Kidney (tissue), 14 donors: ENCODE data around the gene TMEM179. TPM values are rescaled to one million over a fixed set of nuclear protein-coding genes. Genes with fewer than 3 reads are reported as not detected.

Experiments
- DNase-seq, 5 donors: peaks; one replicate each; pipeline ENCODE4 v3.0.0-alpha.2; 2013 to 2020
- FAIRE-seq: peaks from 2 replicates; lab custom pipeline; 2012; peaks lifted over from hg19 to GRCh38; lab: Jason Lieb, UNC
- H3K27ac ChIP-seq, 2 donors: one replicate each; pipeline ENCODE4 v1.7.0; 2013; ENCODE audit warnings: low read depth in 2 of 2, low read length in 2 of 2, inconsistent platforms in 1 of 2
- H3K27me3 ChIP-seq: one replicate; pipeline ENCODE4 v1.7.1; 2013; ENCODE audit warnings: low read length, inconsistent platforms; ENCODE audit not compliant: control insufficient read depth, insufficient read depth
- H3K36me3 ChIP-seq, 3 donors: one replicate each; pipeline versions ENCODE4 v1.7.0 to v1.7.1; 2013; ENCODE audit warnings: low read length in 3 of 3, control low read depth in 1 of 3, inconsistent platforms in 1 of 3; ENCODE audit not compliant: insufficient read depth in 3 of 3, control insufficient read depth in 2 of 3
- H3K4me1 ChIP-seq, 3 donors: one replicate each; pipeline versions ENCODE4 v1.7.0 to v1.7.1; 2013; ENCODE audit warnings: low read length in 3 of 3, inconsistent platforms in 1 of 3, low read depth in 1 of 3; ENCODE audit not compliant: control insufficient read depth in 2 of 3, insufficient read depth in 2 of 3
- H3K4me3 ChIP-seq, 3 donors: one replicate each; pipeline versions ENCODE4 v1.7.0 to v1.8.1; 2013; ENCODE audit warnings: low read length in 3 of 3, control low read depth in 1 of 3, inconsistent platforms in 1 of 3
- H3K9ac ChIP-seq, 3 donors: one replicate each; pipeline versions ENCODE4 v1.7.0 to v1.7.1; 2013; ENCODE audit warnings: low read length in 3 of 3, control low read depth in 1 of 3, inconsistent platforms in 1 of 3
- H3K9me3 ChIP-seq, 3 donors: one replicate each; pipeline versions ENCODE4 v1.7.0 to v1.7.1; 2013; ENCODE audit warnings: low read length in 3 of 3, control low read depth in 1 of 3, inconsistent platforms in 1 of 3; ENCODE audit not compliant: control insufficient read depth in 2 of 3, insufficient read depth in 1 of 3
- CTCF ChIP-seq: IDR thresholded peaks from 3 replicates; pipeline ENCODE4 v1.5.1; 2012; ENCODE audit warnings: mild to moderate bottlenecking, moderate library complexity, borderline replicate concordance; ENCODE audit not compliant: insufficient read depth; ENCODE audit errors: extremely low read depth
- intact Hi-C: fragments of 100-400 bp; cut with DNase I; formaldehyde crosslinking; loops from one replicate; pipeline ENCODE4 v1.11.1; 2022
- polyA plus RNA-seq: library from polyadenylated mRNA; stranded (reverse); fragments of 350-450 nt; fragmentation: Illumina TruSeq; extraction: RNeasy Lipid Tissue Mini Kit (QIAGEN cat#74804); gene quantifications from one replicate; pipeline ENCODE4 v1.2.3, GENCODE V29; 2014; ENCODE audit warnings: low read depth, low replicate concordance; ENCODE audit not compliant: insufficient read depth
- total RNA-seq: library from RNA; stranded (reverse); fragmentation: NEBNext Ultra II Directional; extraction: Animal tissue kit (Norgen Biotek cat#: 25700); gene quantifications from one replicate; pipeline ENCODE4 v1.2.1, GENCODE V29; 2021
- donor health status: control.
- donor health status: control.
- donor health status: control.
- donor health status: control.
- donor health status: control.
- donor health status: DM: yes; HTN: yes; CAD: no.
- donor health status: Normal renal cell carcinoma (clear cell type).

TMEM179 gene
- total and polyA plus RNA-seq, 2 donors from 2014 or later: 0.50 to 0.67 TPM

- Histone ChIP-seq H3K27ac (no peak overlapping the region), H3K36me3 (no peaks in the 10 kb centered on the region), H3K9ac (no peak overlapping the region), H3K27me3 (peaks cover 2% of the 10 kb centered on the region), H3K9me3 (peaks cover 0 to 14% (median 0%) of the 10 kb centered on the region in 3 donors), H3K4me3 (no peak overlapping the region), H3K4me1 (no peaks in the 10 kb centered on the region)
- intact Hi-C loops: no loop called here
- FAIRE-seq (no peak), DNase-seq (no peak)
- no peak for TF ChIP-seq CTCF
Measured at GRCh38 chr14:104624939-104625338, 20.4 kb upstream of the TMEM179 start.

- Histone ChIP-seq H3K9ac (no peak overlapping the region), H3K4me1 (no peaks in the 10 kb centered on the region), H3K27ac (no peak overlapping the region), H3K36me3 (no peaks in the 10 kb centered on the region), H3K4me3 (no peak overlapping the region), H3K27me3 (no peaks in the 10 kb centered on the region), H3K9me3 (no peaks in the 10 kb centered on the region)
- intact Hi-C loops: no loop called here
- no peak for TF ChIP-seq CTCF
- DNase-seq: no peak
- FAIRE-seq: no peak
Measured at GRCh38 chr14:104614126-104614812, 9.7 kb upstream of the TMEM179 start.

GRCh38 chr14:104611881-104612280, 7.3 kb upstream of the TMEM179 start:
- H3K36me3 ChIP-seq: no peaks in the 10 kb centered on the region
- no peak for FAIRE-seq
- H3K4me1 ChIP-seq: no peaks in the 10 kb centered on the region
- intact Hi-C loops: no loop called here
- no peak overlapping the region for H3K9ac ChIP-seq
- no peak overlapping the region for H3K4me3 ChIP-seq
- H3K9me3 ChIP-seq: no peaks in the 10 kb centered on the region
- H3K27ac ChIP-seq: no peak overlapping the region
- no peak for TF ChIP-seq CTCF
- no peaks in the 10 kb centered on the region for H3K27me3 ChIP-seq
- DNase-seq: no peak
